ENCODE results near the gene CCNH. TPM values are rescaled to one million over a fixed set of nuclear protein-coding genes. Genes with fewer than 3 reads are reported as not detected.

The CCNH gene
- total and polyA plus RNA-seq, 2 of the 4 experiments (the other 2 are of a cell fraction), result 37.4 to 100 TPM

- POLR2A ChIA-PET (ENCODE audit: unreplicated experiment), result no interaction called here
- DNase-seq (no peak), ATAC-seq (ENCODE audit: low read depth) (no peak)
- Histone ChIP-seq H3K9me1 (ENCODE audit: insufficient read depth, low read length) (no peaks in the 10 kb centered on the region), H3K4me1 (ENCODE audit: control insufficient read depth, insufficient read depth, low read length) (no peaks in the 10 kb centered on the region), H2AK5ac (ENCODE audit: low read depth, low read length) (no peak overlapping the region), H3K79me1 (ENCODE audit: low read depth in 1 of 2, low read length in 2 of 2) (no peaks in the 10 kb centered on the region), H3K18ac (ENCODE audit: low read depth, low read length) (no peak overlapping the region), H3K27me3 (ENCODE audit: control insufficient read depth, insufficient read depth, low read length) (no peaks in the 10 kb centered on the region), H3K36me3 (ENCODE audit: control insufficient read depth, insufficient read depth, low read length) (no peaks in the 10 kb centered on the region), H2BK5ac (ENCODE audit: low read depth, low read length, poor library complexity, severe bottlenecking) (no peak overlapping the region), H3K9ac (ENCODE audit: low read depth, low read length) (no peak overlapping the region), H2AK9ac (replicated peaks; ENCODE audit: low read depth, low read length, poor library complexity) (no peak overlapping the region), H3K23ac (ENCODE audit: low read depth, low read length) (no peak overlapping the region), H3K14ac (replicated peaks; ENCODE audit: low read depth, low read length) (no peak overlapping the region), H4K5ac (ENCODE audit: low read depth, low read length) (no peak overlapping the region), H4K8ac (ENCODE audit: low read depth in 2 of 2, low read length in 2 of 2) (no peak overlapping the region), H3K27ac (ENCODE audit: insufficient read depth, low read length) (no peak overlapping the region), H2AFZ (replicated peaks; ENCODE audit: low read length, poor library complexity) (no peak overlapping the region), H2BK120ac (ENCODE audit: low read depth, low read length) (no peak overlapping the region), H3K4me3 (ENCODE audit: insufficient read depth, low read depth, low read length) (no peak overlapping the region), H4K20me1 (ENCODE audit: insufficient read depth, low read length) (no peaks in the 10 kb centered on the region), H3K4ac (ENCODE audit: low read depth, low read length) (no peak overlapping the region), H2BK20ac (ENCODE audit: low read depth, low read length) (no peak overlapping the region), H2BK15ac (ENCODE audit: low read depth, low read length) (no peak overlapping the region), H3K9me3 (ENCODE audit: control insufficient read depth, insufficient read depth, low read length) (no peaks in the 10 kb centered on the region), H3K56ac (ENCODE audit: extremely low read depth, insufficient read depth, low read length) (no peak overlapping the region), H4K91ac (ENCODE audit: insufficient read depth, low read depth, low read length) (no peak overlapping the region), H3K4me2 (ENCODE audit: low read depth, low read length) (no peak overlapping the region)
- no TSS peak for BruUV-seq (replicated peaks)
- TF ChIP-seq USF2 (IDR thresholded peaks at IDR 0.05; ENCODE audit: low read depth, low read length) (no peak), ELK1 (IDR thresholded peaks at IDR 0.05; ENCODE audit: borderline replicate concordance, low read depth, low read length) (no peak), NFE2L2 (IDR thresholded peaks at IDR 0.05; ENCODE audit: low read depth, low read length) (no peak), RAD21 (IDR thresholded peaks at IDR 0.05; ENCODE audit: low read length) (no peak), SMC3 (IDR thresholded peaks at IDR 0.05; ENCODE audit: low read depth, low read length) (no peak), FOS (IDR thresholded peaks at IDR 0.05; ENCODE audit: low read depth, low read length) (no peak), CEBPB (IDR thresholded peaks at IDR 0.05; ENCODE audit: low read depth, low read length) (no peak), RFX5 (IDR thresholded peaks at IDR 0.05; ENCODE audit: low read depth, low read length) (no peak), POLR2A (IDR thresholded peaks at IDR 0.05; ENCODE audit: low read depth, low read length) (no peak), MAFK (IDR thresholded peaks at IDR 0.05; ENCODE audit: low read depth, low read length) (no peak), RCOR1 (IDR thresholded peaks at IDR 0.05; ENCODE audit: insufficient replicate concordance, low read length) (no peak), CHD1 (IDR thresholded peaks at IDR 0.05; ENCODE audit: low read depth, low read length) (no peak)
- dilution Hi-C loops (cut with HindIII; ENCODE audit: low sequenced_read_pairs, unreplicated experiment), result no loop called here
- in situ Hi-C loops (cut with MboI; ENCODE audit: low sequenced_read_pairs), result no loop called here
- CTCF ChIA-PET, result no interaction called here
- intact Hi-C loops (cut with micrococcal nuclease), result no loop called here
- WGBS, 2 experiments (ENCODE audit: extremely low coverage in 2 of 2, insufficient read length in 1 of 2), result no CpG with 5 or more reads among the region's 2 CpGs
Measured at GRCh38 chr5:87432460-87432859, 19.7 kb upstream of the CCNH start.

Measured in IMR-90 (cell line).